HG02840 (cell line): Measurements from ENCODE around the gene REEP3.
"Not testable (repeated sequence)": the region's sequence is repeated elsewhere in the genome, so short reads cannot be mapped to it uniquely, and the experiment has no call there.

Experiments used
- ATAC-seq: cut with Tn5 transposase; IDR thresholded peaks from one replicate; pipeline ENCODE4 v1.9.1; 2021; ENCODE audit warnings: mild to moderate bottlenecking, moderate library complexity, moderate number of reproducible peaks; ENCODE audit not compliant: unreplicated experiment, low FRiP score

REEP3 gene, protein sequence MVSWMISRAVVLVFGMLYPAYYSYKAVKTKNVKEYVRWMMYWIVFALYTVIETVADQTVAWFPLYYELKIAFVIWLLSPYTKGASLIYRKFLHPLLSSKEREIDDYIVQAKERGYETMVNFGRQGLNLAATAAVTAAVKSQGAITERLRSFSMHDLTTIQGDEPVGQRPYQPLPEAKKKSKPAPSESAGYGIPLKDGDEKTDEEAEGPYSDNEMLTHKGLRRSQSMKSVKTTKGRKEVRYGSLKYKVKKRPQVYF

GRCh38 chr10:63520500-63521415 lies at the start of gene REEP3:
TSS of gene REEP3 (plus strand) at chr10:63521401. CDS start at chr10:63521546, 145 bp downstream.
- ATAC-seq, result peak; percentile 73

DNA sequence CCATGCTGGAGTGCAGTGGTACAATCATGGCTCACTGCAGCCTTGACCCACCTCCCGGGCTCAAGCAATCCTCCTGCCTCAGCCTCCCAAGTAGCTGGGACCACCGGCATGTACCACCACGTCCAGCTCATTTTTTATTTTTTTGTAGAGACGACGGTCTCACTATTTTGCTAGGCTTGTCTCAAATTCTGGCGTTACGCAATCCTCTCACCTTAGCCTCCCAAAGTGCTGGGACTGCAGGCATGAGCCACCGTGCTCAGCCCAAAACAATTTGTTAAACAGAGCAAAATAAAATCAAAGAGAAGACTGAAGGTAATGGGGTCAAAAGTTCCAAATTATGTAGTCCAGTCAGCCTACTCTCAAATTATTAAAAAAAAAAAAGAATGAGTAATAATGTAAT lies 46.7 kb upstream of the REEP3 start:
- ATAC-seq, result no peak

DNA sequence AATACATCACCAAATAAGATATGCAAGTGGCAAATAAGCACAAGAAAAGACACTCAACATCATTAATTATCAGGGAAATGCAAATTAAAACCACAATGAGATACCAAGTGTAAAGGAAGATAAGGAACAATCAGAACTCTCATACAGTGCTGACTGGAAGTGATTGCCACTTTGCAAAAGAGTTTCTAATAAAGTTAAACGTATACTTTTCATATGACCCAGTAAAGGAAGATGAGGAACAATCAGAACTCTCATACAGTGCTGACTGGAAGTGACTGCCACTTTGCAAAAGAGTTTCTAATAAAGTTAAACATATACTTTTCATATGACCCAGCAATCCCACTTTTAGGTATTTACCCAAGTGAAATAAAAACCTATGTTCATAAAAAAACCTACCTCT lies 43.3 kb upstream of the REEP3 start:
- ATAC-seq, result no peak

DNA sequence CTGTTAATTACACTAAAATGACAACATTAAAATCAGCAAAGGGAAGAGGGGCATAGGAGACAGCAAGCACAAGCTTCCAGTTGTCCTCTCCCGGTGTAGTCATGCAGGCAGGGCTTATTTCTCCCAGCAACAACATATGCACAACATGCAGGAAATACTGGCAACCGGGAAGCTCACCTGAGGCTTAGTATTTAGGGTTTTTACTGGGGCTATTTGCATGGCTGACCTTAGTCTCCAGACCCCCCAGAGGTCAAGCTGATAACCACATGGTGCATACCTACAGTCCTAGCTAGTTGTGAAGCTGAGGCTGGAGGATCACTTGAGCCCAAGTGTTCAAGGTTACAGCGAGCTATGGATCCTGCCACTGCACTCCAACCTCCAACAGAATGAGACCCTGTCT lies 42.6 kb upstream of the REEP3 start:
- no peak for ATAC-seq

GRCh38 chr10:63480237-63480636 lies 41.0 kb upstream of the REEP3 start:
- ATAC-seq, result no peak

- ATAC-seq, result no peak
Measured at GRCh38 chr10:63481815-63482421, 39.3 kb upstream of the REEP3 start.

DNA sequence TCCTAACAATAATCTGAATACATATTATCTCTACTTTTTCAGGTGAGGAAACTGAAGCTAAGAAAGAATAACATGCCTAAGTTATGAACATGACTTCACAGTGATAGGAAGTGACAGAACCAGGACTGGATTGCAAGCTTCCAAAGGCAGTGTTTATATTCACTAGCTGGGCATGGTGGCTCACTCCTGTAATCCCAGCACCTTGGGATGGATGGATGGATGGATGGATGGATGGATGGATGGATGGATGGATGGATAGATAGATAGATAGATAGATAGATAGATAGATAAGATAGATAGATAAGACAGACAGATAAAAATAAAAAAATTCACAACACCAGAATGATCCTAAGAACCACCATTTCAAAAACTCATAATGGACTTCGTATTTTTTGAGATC lies 37.2 kb upstream of the REEP3 start:
- no peak for ATAC-seq

DNA sequence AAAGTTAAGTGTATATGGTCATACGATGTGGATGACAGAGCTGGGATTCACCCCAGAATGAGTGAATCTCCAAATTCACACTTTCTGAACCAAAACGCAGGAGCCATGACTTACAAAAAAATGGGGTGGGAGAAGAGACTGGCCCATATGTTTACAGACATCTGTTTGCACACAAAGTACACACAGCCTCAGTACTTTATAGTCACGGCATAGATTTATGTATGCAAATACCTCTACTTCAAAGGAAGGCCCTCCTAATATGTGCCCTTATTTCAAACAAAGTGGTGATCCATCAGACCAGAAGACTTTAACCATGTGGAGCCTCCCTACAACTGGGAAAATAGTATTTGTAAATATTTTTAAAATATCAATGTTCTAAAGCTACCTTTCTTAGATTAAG lies 33.2 kb upstream of the REEP3 start:
- ATAC-seq, result no peak

GRCh38 chr10:63489838-63490237 lies 31.4 kb upstream of the REEP3 start:
- no peak for ATAC-seq

DNA sequence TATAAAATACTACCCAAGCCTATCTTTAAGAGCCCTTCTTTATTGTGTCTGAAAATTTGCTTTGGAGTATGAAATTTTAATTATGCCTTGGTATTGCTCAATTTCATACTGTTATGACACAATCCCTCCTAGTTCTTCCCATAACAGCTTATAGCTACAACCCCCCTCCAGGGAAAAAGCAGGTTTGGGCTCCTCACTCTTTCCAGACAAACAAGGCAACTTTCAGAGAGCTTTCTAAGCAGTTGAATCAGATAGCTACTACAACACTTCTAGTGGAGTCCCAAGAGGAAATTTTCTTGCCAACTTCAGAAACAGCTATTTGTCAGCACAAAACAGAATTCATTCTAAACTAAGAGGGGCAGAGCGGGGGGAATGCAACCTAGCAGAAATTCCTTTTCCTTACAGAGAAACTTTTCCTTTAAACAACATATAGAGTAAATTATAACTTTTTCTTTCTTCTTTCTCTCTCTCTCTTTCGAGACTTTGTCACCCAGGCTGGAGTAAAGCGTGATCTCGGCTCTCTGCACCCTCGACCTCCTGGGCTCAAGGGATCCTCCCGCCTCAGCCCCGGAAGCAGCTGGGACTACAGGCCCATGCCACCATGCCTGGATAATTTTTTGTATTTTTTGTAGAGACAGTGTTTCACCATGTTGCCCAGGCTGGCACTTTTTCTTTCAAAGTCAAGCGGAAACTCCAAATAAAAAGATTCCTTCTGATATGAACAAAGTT lies 29.4 kb upstream of the REEP3 start:
- ATAC-seq, result no peak

GRCh38 chr10:63492317-63492690 lies 28.9 kb upstream of the REEP3 start:
- not testable (repeated sequence) for ATAC-seq

DNA sequence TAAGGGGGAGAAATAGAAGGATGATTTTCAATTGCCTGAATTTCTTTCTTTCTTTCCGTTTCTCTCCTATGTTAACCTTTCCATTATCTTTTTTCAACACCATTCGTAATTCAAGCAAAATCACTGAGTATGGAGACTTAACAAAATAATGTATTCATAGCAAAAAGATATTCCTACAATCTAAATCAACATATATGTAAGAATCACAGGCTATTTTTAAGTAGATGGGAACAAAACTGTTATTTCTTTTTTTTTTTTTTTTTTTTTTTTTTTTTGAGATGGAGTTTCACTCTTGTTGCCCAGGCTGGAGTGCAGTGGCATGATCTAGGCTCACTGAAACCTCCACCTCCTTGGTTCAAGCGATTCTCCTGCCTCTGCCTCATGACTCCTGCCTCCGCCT lies 28.2 kb upstream of the REEP3 start:
- no peak for ATAC-seq

DNA sequence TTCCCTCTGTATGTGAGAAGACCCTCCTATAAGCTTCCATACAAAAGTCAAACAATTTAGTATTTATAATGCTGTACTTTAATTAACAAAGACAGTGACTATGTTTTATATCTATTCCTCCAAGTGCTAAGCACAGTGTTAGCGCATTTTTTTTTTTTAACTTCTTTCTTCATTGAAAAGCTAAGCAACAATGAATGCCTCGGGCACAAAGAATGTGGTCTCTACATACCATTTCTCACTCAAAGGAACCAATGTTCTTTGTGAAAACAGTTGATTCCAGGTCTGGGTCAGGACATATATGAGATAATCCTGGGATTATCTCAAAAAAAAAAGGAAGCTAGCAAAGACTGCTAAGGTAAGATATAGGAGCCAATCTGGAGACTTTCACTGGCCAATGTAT lies 26.2 kb upstream of the REEP3 start:
- ATAC-seq, result no peak

- ATAC-seq, result no peak
Measured at GRCh38 chr10:63496561-63496960, 24.6 kb upstream of the REEP3 start.

- ATAC-seq, result no peak
Measured at GRCh38 chr10:63497321-63497720, 23.9 kb upstream of the REEP3 start.

DNA sequence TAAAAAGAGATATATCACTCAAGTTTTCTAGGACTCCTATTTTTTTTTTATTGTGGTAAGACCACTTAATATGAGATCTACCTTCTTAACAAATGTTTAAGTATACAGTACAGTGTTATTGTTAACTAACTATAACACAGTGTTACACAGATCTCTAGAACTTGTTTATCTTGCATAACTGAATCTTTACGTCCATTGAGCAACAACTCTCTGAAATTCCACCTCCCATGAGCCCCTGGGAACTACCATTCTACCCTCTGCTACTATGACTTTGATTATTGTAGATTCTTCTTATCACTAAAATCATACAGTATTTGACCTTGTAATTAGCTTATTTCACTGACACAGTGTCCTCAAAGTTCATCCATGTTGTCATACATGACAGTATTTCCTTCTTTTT lies 22.5 kb upstream of the REEP3 start:
- ATAC-seq, result no peak

GRCh38 chr10:63500551-63500950 lies 20.6 kb upstream of the REEP3 start:
- not testable (repeated sequence) for ATAC-seq

DNA sequence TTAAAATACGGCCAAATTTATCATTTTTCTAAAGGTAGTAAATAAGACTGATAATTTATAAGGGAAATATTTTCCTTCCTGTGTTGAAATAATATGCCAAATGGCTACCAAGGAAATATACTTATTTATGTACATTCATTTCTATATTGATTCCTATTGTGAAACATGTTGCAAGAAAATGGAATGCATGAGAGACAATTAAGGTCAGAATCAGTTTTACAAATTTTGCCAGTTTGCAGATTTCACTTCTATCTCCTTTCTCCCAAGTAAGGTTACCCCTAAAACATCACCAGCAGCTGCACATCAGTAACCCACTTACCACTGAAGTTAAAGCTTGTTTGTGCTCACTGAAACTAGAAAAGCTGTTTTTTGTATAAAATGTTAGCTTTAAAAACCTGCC lies 19.2 kb upstream of the REEP3 start:
- no peak for ATAC-seq

GRCh38 chr10:63502832-63503231 lies 18.4 kb upstream of the REEP3 start:
- no peak for ATAC-seq

DNA sequence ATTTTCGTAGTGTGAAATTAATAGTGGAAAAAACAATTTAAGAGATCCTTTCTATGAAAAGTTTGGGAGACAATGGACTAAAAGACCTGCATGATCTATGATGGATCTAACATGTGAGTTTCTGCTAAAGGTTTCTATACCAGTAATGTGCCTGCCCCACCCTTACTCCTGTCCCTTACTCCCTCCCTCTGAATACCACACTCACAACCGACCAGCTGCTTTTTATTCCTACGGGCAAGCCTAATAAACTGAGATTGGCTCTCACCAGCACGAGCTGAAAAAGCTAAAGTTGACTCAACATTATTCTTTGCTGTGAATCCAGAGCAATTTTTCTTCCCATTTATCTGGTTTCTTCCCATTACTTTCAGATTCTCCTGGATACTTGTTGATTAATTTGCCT lies 17.8 kb upstream of the REEP3 start:
- ATAC-seq, result no peak
